H9 (cell line): Measurements from ENCODE around the gene HIGD2A. TPM values are rescaled to one million over a fixed set of nuclear protein-coding genes. Genes with fewer than 3 reads are reported as not detected.

Experiments
- DNase-seq: peaks from one replicate; pipeline ENCODE4 v3.0.0-alpha.2; 2017
- H2AFZ ChIP-seq: one replicate; pipeline ENCODE4 v1.6.1; 2013; ENCODE audit warnings: mild to moderate bottlenecking, low read length, control low read depth, moderate library complexity
- H2AK5ac ChIP-seq: 2 replicates; pipeline ENCODE4 v1.6.1; 2013; ENCODE audit warnings: low read length, control low read depth, mixed read lengths; ENCODE audit not compliant: insufficient read length
- H2BK120ac ChIP-seq: one replicate; pipeline ENCODE4 v1.6.1; 2013; ENCODE audit warnings: low read depth, mild to moderate bottlenecking, low read length, control low read depth, inconsistent platforms; ENCODE audit not compliant: poor library complexity, severe bottlenecking
- H2BK12ac ChIP-seq: 2 replicates; pipeline ENCODE4 v1.6.1; 2013; ENCODE audit warnings: low read length, control low read depth, mixed read lengths, low read depth; ENCODE audit not compliant: insufficient read length
- H2BK15ac ChIP-seq: 2 replicates; pipeline ENCODE4 v1.6.1; 2013; ENCODE audit warnings: low read depth, low read length, control low read depth
- H2BK20ac ChIP-seq: one replicate; pipeline ENCODE4 v1.6.1; 2013; ENCODE audit warnings: low read depth, mild to moderate bottlenecking, low read length, control low read depth, inconsistent platforms; ENCODE audit not compliant: poor library complexity, severe bottlenecking
- H2BK5ac ChIP-seq: 2 replicates; pipeline ENCODE4 v1.6.1; 2013; ENCODE audit warnings: low read length, control low read depth, mixed read lengths; ENCODE audit not compliant: insufficient read length
- H3K14ac ChIP-seq: 2 replicates; pipeline ENCODE4 v1.6.1; 2013; ENCODE audit warnings: low read length, control low read depth; ENCODE audit not compliant: insufficient read depth
- H3K18ac ChIP-seq: 2 replicates; pipeline ENCODE4 v1.6.1; 2013; ENCODE audit warnings: low read depth, mild to moderate bottlenecking, mixed read lengths, low read length, control low read depth; ENCODE audit not compliant: insufficient read length
- H3K23ac ChIP-seq: 2 replicates; pipeline ENCODE4 v1.6.1; 2013; ENCODE audit warnings: low read length, control low read depth, mixed read lengths, low read depth; ENCODE audit not compliant: insufficient read length
- H3K23me2 ChIP-seq: 2 replicates; pipeline ENCODE4 v1.6.1; 2013; ENCODE audit warnings: low read depth, mild to moderate bottlenecking, mixed read lengths, low read length, control low read depth; ENCODE audit not compliant: insufficient read length, poor library complexity, severe bottlenecking
- H3K27ac ChIP-seq: 2 replicates; pipeline ENCODE4 v1.5.1; 2013; ENCODE audit warnings: low read length, control low read depth, mixed read lengths, low read depth; ENCODE audit not compliant: insufficient read length
- H3K27me3 ChIP-seq: 2 replicates; pipeline ENCODE4 v1.6.1; 2013; ENCODE audit warnings: low read length, control low read depth, inconsistent platforms; ENCODE audit not compliant: insufficient read depth
- H3K4ac ChIP-seq: 2 replicates; pipeline ENCODE4 v1.6.1; 2013; ENCODE audit warnings: low read depth, mild to moderate bottlenecking, control low read depth, inconsistent platforms, low read length, moderate library complexity
- H3K4me1 ChIP-seq: 2 replicates; pipeline ENCODE4 v1.6.1; 2013; ENCODE audit warnings: low read length, control low read depth, inconsistent platforms; ENCODE audit not compliant: insufficient read depth
- H3K4me2 ChIP-seq: 2 replicates; pipeline ENCODE4 v1.6.1; 2013; ENCODE audit warnings: low read length, control low read depth, mixed read lengths; ENCODE audit not compliant: insufficient read length, insufficient read depth
- H3K56ac ChIP-seq: 2 replicates; pipeline ENCODE4 v1.6.1; 2013; ENCODE audit warnings: low read depth, mild to moderate bottlenecking, mixed read lengths, low read length, control low read depth; ENCODE audit not compliant: insufficient read length
- H3K79me1 ChIP-seq: 2 replicates; pipeline ENCODE4 v1.6.1; 2013; ENCODE audit warnings: low read depth, mild to moderate bottlenecking, moderate library complexity, low read length, control low read depth, inconsistent platforms; ENCODE audit not compliant: insufficient read depth, poor library complexity, severe bottlenecking
- H3K79me2 ChIP-seq: 2 replicates; pipeline ENCODE4 v1.6.1; 2013; ENCODE audit warnings: low read length, control low read depth, inconsistent platforms; ENCODE audit not compliant: insufficient read depth
- H3K9ac ChIP-seq: 2 replicates; pipeline ENCODE4 v1.6.1; 2013; ENCODE audit warnings: low read length, control low read depth, mixed read lengths; ENCODE audit not compliant: insufficient read length; ENCODE audit errors: extremely low read depth
- H3K9me3 ChIP-seq: one replicate; pipeline ENCODE4 v1.6.1; 2013; ENCODE audit warnings: low read depth, low read length, inconsistent platforms; ENCODE audit not compliant: control insufficient read depth
- H3T11ph ChIP-seq: one replicate; pipeline ENCODE4 v1.6.1; 2013; ENCODE audit warnings: mild to moderate bottlenecking, low read length, control low read depth, inconsistent platforms
- H4K20me1 ChIP-seq: one replicate; pipeline ENCODE4 v1.6.1; 2013; ENCODE audit not compliant: control insufficient read depth, insufficient read length, insufficient read depth
- H4K5ac ChIP-seq: 2 replicates; pipeline ENCODE4 v1.6.1; 2013; ENCODE audit warnings: low read depth, mild to moderate bottlenecking, mixed read lengths, low read length, control low read depth; ENCODE audit not compliant: insufficient read length
- H4K8ac ChIP-seq: replicated peaks from 2 replicates; pipeline ENCODE4 v1.6.1; 2013; ENCODE audit warnings: low read length, control low read depth, mixed read lengths, low read depth; ENCODE audit not compliant: insufficient read length
- H4K91ac ChIP-seq: 2 replicates; pipeline ENCODE4 v1.6.1; 2013; ENCODE audit warnings: low read depth, mild to moderate bottlenecking, moderate library complexity, mixed read lengths, low read length, control low read depth; ENCODE audit not compliant: insufficient read length
- H3K27ac Mint-ChIP-seq, 3 experiments: 2 replicates in 2 of 3; 3 replicates in 1 of 3; pipeline ENCODE4 v1.8.0; 2020 to 2021; ENCODE audit warnings: mixed read lengths in 3 of 3, mild to moderate bottlenecking in 1 of 3, moderate library complexity in 1 of 3
- H3K27me3 Mint-ChIP-seq: 2 replicates; pipeline ENCODE4 v1.8.0; 2021; ENCODE audit warnings: low read depth, mild to moderate bottlenecking, moderate library complexity, mixed read lengths
- H3K36me3 Mint-ChIP-seq, 3 experiments: 2 replicates in 2 of 3; 3 replicates in 1 of 3; pipeline ENCODE4 v1.8.0; 2020 to 2021; ENCODE audit warnings: low read depth in 3 of 3, mixed read lengths in 3 of 3; ENCODE audit not compliant: insufficient read depth in 1 of 3
- H3K4me1 Mint-ChIP-seq, 2 experiments: 2 replicates each; pipeline ENCODE4 v1.8.0; 2020; ENCODE audit warnings: mixed read lengths in 2 of 2
- H3K4me3 Mint-ChIP-seq, 2 experiments: 2 replicates in 1 of 2; 3 replicates in 1 of 2; pipeline ENCODE4 v1.8.0; 2020 to 2021; ENCODE audit warnings: mild to moderate bottlenecking in 2 of 2, mixed read lengths in 2 of 2, moderate library complexity in 1 of 2
- H3K9me3 Mint-ChIP-seq, 2 experiments: 2 replicates in 1 of 2; 3 replicates in 1 of 2; pipeline ENCODE4 v1.8.0; 2020; ENCODE audit warnings: mild to moderate bottlenecking in 2 of 2, mixed read lengths in 2 of 2, moderate library complexity in 1 of 2
- WGBS: extraction: QIAGEN DNeasy Blood & Tissue Kit; methylation state at CpG from one replicate; pipeline ENCODE4 v1.1.7; 2013; ENCODE audit warnings: missing lambda C conversion rate, low lambda C conversion rate, mixed read lengths; ENCODE audit not compliant: insufficient read length; ENCODE audit errors: extremely low coverage; 5-methylcytosine and 5-hydroxymethylcytosine counted together
- total RNA-seq: library from RNA; stranded (reverse); gene quantifications from 2 replicates; pipeline ENCODE4 v1.2.1, GENCODE V29; 2021
- TF ChIP-seq, protein P1 (sequence below): fragments of 200-600 bp; sonication (generic); conservative IDR thresholded peaks from 3 replicates; pipeline ENCODE4 v1.8.0; 2021; ENCODE audit warnings: antibody characterized with exemption, mild to moderate bottlenecking

HIGD2A gene
- total RNA-seq, 1 experiment from 2014 or later: 92.3 TPM

DNA sequence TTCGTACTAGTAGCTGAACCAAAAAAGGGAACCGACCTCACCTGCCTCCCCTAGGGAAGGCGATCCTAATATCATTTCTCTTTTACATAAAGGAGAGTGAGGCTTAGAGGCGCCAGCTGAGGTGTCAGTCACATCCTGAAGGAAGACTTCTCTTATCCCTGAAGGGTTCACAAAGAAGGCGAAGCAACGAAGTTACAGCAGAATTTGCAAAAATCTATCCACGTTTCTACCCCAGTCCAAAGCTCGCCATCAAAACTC is 26.4 kb upstream of the HIGD2A start:
- no CpG with 5 or more reads among the region's 8 CpGs for WGBS

More for the DNA sequence above, 26.4 kb upstream of the HIGD2A start:
- H3K27me3 ChIP-seq: peaks cover 11% of the 10 kb centered on the region; the same call in 1 of the 2 replicates
- no peak overlapping the region for H3K27ac Mint-ChIP-seq
- H3K9me3 Mint-ChIP-seq: no peaks in the 10 kb centered on the region
- H3K4me3 Mint-ChIP-seq: peak overlapping the region; percentile 98 to 99
- no peaks in the 10 kb centered on the region for H3K9me3 ChIP-seq
- H3K4ac ChIP-seq: no peak overlapping the region
- no peaks in the 10 kb centered on the region for H3K79me1 ChIP-seq
- no peak overlapping the region for H2BK15ac ChIP-seq
- H3K4me1 Mint-ChIP-seq: peaks cover 16 to 18% of the 10 kb centered on the region in 2 experiments
- H4K20me1 ChIP-seq: no peaks in the 10 kb centered on the region
- no peak overlapping the region for H2BK12ac ChIP-seq
- H3K9ac ChIP-seq: no peak overlapping the region
- H3K79me2 ChIP-seq: peaks cover 8% of the 10 kb centered on the region; the same call in 1 of the 2 replicates
- H3K4me2 ChIP-seq: peak overlapping the region; percentile 70
- no peak overlapping the region for H4K5ac ChIP-seq
- H3K36me3 Mint-ChIP-seq: peaks cover 20 to 28% (median 21%) of the 10 kb centered on the region in 3 experiments
- H2BK120ac ChIP-seq: no peak overlapping the region
- TF ChIP-seq, protein P1, sequence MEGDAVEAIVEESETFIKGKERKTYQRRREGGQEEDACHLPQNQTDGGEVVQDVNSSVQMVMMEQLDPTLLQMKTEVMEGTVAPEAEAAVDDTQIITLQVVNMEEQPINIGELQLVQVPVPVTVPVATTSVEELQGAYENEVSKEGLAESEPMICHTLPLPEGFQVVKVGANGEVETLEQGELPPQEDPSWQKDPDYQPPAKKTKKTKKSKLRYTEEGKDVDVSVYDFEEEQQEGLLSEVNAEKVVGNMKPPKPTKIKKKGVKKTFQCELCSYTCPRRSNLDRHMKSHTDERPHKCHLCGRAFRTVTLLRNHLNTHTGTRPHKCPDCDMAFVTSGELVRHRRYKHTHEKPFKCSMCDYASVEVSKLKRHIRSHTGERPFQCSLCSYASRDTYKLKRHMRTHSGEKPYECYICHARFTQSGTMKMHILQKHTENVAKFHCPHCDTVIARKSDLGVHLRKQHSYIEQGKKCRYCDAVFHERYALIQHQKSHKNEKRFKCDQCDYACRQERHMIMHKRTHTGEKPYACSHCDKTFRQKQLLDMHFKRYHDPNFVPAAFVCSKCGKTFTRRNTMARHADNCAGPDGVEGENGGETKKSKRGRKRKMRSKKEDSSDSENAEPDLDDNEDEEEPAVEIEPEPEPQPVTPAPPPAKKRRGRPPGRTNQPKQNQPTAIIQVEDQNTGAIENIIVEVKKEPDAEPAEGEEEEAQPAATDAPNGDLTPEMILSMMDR: no peak
- no peak overlapping the region for H4K91ac ChIP-seq
- H4K8ac ChIP-seq: no peak overlapping the region
- DNase-seq: no peak
- no peak overlapping the region for H2BK20ac ChIP-seq
- no peak overlapping the region for H3T11ph ChIP-seq
- H3K23me2 ChIP-seq: peaks cover 23% of the 10 kb centered on the region
- H3K56ac ChIP-seq: no peak overlapping the region
- no peak overlapping the region for H3K23ac ChIP-seq
- no peaks in the 10 kb centered on the region; the same call in 1 of the 2 replicates for H3K4me1 ChIP-seq
- H2AK5ac ChIP-seq: no peak overlapping the region
- no peak overlapping the region for H2BK5ac ChIP-seq
- no peak overlapping the region for H2AFZ ChIP-seq
- no peak overlapping the region for H3K14ac ChIP-seq
- no peak overlapping the region for H3K18ac ChIP-seq
- no peak overlapping the region for H3K27ac ChIP-seq
- peaks cover 47% of the 10 kb centered on the region for H3K27me3 Mint-ChIP-seq
